GM12891 (cell line): ENCODE results near the gene TMTC1.

Source experiments
- POLR2A ChIP-seq: IDR thresholded peaks from 2 replicates; pipeline ENCODE4 v1.6.1; 2011; ENCODE audit warnings: low read depth, low read length, control low read depth
- POLR2AphosphoS5 ChIP-seq: IDR thresholded peaks from 2 replicates; pipeline ENCODE4 v1.6.1; 2011; ENCODE audit warnings: low read depth, low read length, control low read depth
- POU2F2 ChIP-seq: IDR thresholded peaks from 2 replicates; pipeline ENCODE4 v1.6.1; 2011; ENCODE audit warnings: low read depth, mild to moderate bottlenecking, control low read depth, low read length, moderate library complexity
- SPI1 ChIP-seq: IDR thresholded peaks from 2 replicates; pipeline ENCODE4 v1.6.1; 2011; ENCODE audit warnings: low read depth, low read length, control low read depth
- TAF1 ChIP-seq: IDR thresholded peaks from 2 replicates; pipeline ENCODE4 v1.6.1; 2011; ENCODE audit warnings: low read depth, low read length, control low read depth

GRCh38 chr12:29455087-29455486 lies 328.7 kb downstream of the TMTC1 start:
- TF ChIP-seq POU2F2 (no peak), TAF1 (no peak), SPI1 (no peak), POLR2AphosphoS5 (no peak), POLR2A (no peak)
